ENCODE results near the gene LZTR1. TPM values are rescaled to one million over a fixed set of nuclear protein-coding genes. Genes with fewer than 3 reads are reported as not detected.

Gene LZTR1
- total and polyA plus RNA-seq, 4 donors = 7.9 to 32.5 (median 13.2) TPM

GRCh38 chr22:21012446-21013407 is 30.6 kb downstream of the LZTR1 start (continued):
- TF ChIP-seq ATF3 (IDR thresholded peaks at IDR 0.05) = no peak

- WGBS = 16% methylated on average over 24 of the region's 24 CpGs
- peak overlapping the region in 2 of 3 donors; percentile 29 to 37 for H3K4me3 ChIP-seq (ENCODE audit: low read depth in 1 of 3, low read length in 3 of 3)
- no peaks in the 10 kb centered on the region for H3K9me3 ChIP-seq (ENCODE audit: control insufficient read depth in 4 of 4, low read length in 3 of 4)
- H3K4me1 ChIP-seq (ENCODE audit: control insufficient read depth in 4 of 4, insufficient read depth in 4 of 4, low read length in 3 of 4) = peaks cover 0 to 7% (median 3%) of the 10 kb centered on the region in 4 donors
- no peak overlapping the region for H3K9ac ChIP-seq (ENCODE audit: low read depth in 1 of 2, low read length in 2 of 2)
- peak overlapping the region; percentile 51 to 52 for H3K27ac ChIP-seq (ENCODE audit: low read depth in 1 of 2, low read length in 2 of 2)
- H3K27me3 ChIP-seq (ENCODE audit: control insufficient read depth in 4 of 4, insufficient read depth in 4 of 4, low read length in 3 of 4) = no peaks in the 10 kb centered on the region
- DNase-seq (ENCODE audit: low spot score) = no peak
- no peaks in the 10 kb centered on the region for H3K36me3 ChIP-seq (ENCODE audit: control insufficient read depth in 4 of 4, insufficient read depth in 3 of 4, low read depth in 1 of 4, low read length in 3 of 4)
- TF ChIP-seq SP1 (IDR thresholded peaks at IDR 0.05) = no peak
- TF ChIP-seq GABPA (IDR thresholded peaks at IDR 0.05 in 1 of 2, conservative IDR thresholded peaks at IDR 0.05 in 1 of 2) = no peak
- no peak for TF ChIP-seq CTCF (IDR thresholded peaks at IDR 0.05; ENCODE audit: low read depth, low read length, missing input control)
Observed at GRCh38 chr22:21013657-21014201, 31.6 kb downstream of the LZTR1 start.

- TF ChIP-seq RAD21 (IDR thresholded peaks at IDR 0.05) = no peak
- peak; percentile 44 for TF ChIP-seq SP1 (IDR thresholded peaks at IDR 0.05)
- TF ChIP-seq HNF4A (conservative IDR thresholded peaks at IDR 0.05) = no peak
- peaks cover 0 to 7% (median 3%) of the 10 kb centered on the region in 4 donors for H3K4me1 ChIP-seq (ENCODE audit: control insufficient read depth in 4 of 4, insufficient read depth in 4 of 4, low read length in 3 of 4)
- peak overlapping the region in 2 of 3 donors; percentile 29 to 37 for H3K4me3 ChIP-seq (ENCODE audit: low read depth in 1 of 3, low read length in 3 of 3)
- peak; percentile 82 for DNase-seq (ENCODE audit: low spot score)
- H3K27me3 ChIP-seq (ENCODE audit: control insufficient read depth in 4 of 4, insufficient read depth in 4 of 4, low read length in 3 of 4) = no peaks in the 10 kb centered on the region
- H3K9ac ChIP-seq (ENCODE audit: low read depth in 1 of 2, low read length in 2 of 2) = no peak overlapping the region
- no peaks in the 10 kb centered on the region for H3K36me3 ChIP-seq (ENCODE audit: control insufficient read depth in 4 of 4, insufficient read depth in 3 of 4, low read depth in 1 of 4, low read length in 3 of 4)
- H3K27ac ChIP-seq (ENCODE audit: low read depth in 1 of 2, low read length in 2 of 2) = peak overlapping the region in 1 of 2 donors; percentile 51
- WGBS = 4% methylated on average over 40 of the region's 40 CpGs
- H3K9me3 ChIP-seq (ENCODE audit: control insufficient read depth in 4 of 4, low read length in 3 of 4) = no peaks in the 10 kb centered on the region
Observed at GRCh38 chr22:21014202-21014725, 32.2 kb downstream of the LZTR1 start.

- peak within 1 kb of the TSS in 2 of 3 donors; percentile 29 to 37 for H3K4me3 ChIP-seq (ENCODE audit: low read depth in 1 of 3, low read length in 3 of 3)
- H3K36me3 ChIP-seq (ENCODE audit: control insufficient read depth in 4 of 4, insufficient read depth in 3 of 4, low read depth in 1 of 4, low read length in 3 of 4) = no peaks in the 10 kb centered on the region
- 48% methylated on average over 12 of the region's 12 CpGs for WGBS
- H3K4me1 ChIP-seq (ENCODE audit: control insufficient read depth in 4 of 4, insufficient read depth in 4 of 4, low read length in 3 of 4) = peaks cover 0 to 7% (median 3%) of the 10 kb centered on the region in 4 donors
- H3K27ac ChIP-seq (ENCODE audit: low read depth in 1 of 2, low read length in 2 of 2) = peak within 1 kb of the TSS in 1 of 2 donors; percentile 51
- H3K9me3 ChIP-seq (ENCODE audit: control insufficient read depth in 4 of 4, low read length in 3 of 4) = no peaks in the 10 kb centered on the region
- no peaks in the 10 kb centered on the region for H3K27me3 ChIP-seq (ENCODE audit: control insufficient read depth in 4 of 4, insufficient read depth in 4 of 4, low read length in 3 of 4)
- TF ChIP-seq SP1 (IDR thresholded peaks at IDR 0.05) = no peak
- peak in 1 of 2 donors; percentile 14 for TF ChIP-seq RXRA (IDR thresholded peaks at IDR 0.05)
- TF ChIP-seq NR2F2 (IDR thresholded peaks at IDR 0.05) = peak; percentile 95
- TF ChIP-seq MAX (IDR thresholded peaks at IDR 0.05) = no peak
- DNase-seq (ENCODE audit: low spot score) = peak; percentile 71
- H3K9ac ChIP-seq (ENCODE audit: low read depth in 1 of 2, low read length in 2 of 2) = no peak within 1 kb of the TSS
Observed at GRCh38 chr22:21014726-21015465, 32.8 kb downstream of the LZTR1 start, which contains the start of gene P2RX6. Gene P2RX6, plus strand, starts transcription at chr22:21015165. Its CDS starts 10 bp downstream, at chr22:21015175.

Data from liver (tissue), 9 donors.